Mesenteric fat pad (tissue), 1 donor: ENCODE results near the gene HAO1. TPM values are rescaled to one million over a fixed set of nuclear protein-coding genes. Genes with fewer than 3 reads are reported as not detected.

Experiments
- DNase-seq: peaks from one replicate; pipeline ENCODE4 v3.0.0-alpha.2; 2020; ENCODE audit warnings: low spot score
- total RNA-seq: library from RNA; stranded (reverse); fragmentation: NEBNext Ultra II Directional; extraction: Animal tissue kit (Norgen Biotek cat#: 25700); gene quantifications from one replicate; pipeline ENCODE4 v1.2.1, GENCODE V29; 2021
- donor health status: DM: yes; HTN: yes; CAD: no.

Gene HAO1
- total RNA-seq, 1 donor from 2014 or later, result not detected

DNA sequence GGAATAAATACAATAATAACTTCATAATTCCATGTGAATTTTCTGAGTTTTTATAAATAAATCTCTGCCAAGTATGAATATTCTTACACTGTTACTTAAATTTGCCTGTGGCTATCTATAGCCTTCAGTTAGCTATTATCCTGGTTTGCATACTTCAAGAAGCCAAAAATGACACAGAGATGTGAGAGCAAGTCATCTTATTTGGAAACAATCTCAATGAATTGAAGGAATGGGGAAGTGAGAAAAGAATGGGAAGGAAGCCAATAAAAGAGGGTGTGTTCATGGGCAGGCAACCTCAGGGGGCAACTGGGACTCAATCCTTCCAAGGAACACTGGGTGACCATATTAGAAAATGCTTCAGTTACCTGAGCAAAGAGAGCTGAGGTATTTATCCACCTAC is 9.9 kb downstream of the HAO1 start:
- no peak for DNase-seq

DNA sequence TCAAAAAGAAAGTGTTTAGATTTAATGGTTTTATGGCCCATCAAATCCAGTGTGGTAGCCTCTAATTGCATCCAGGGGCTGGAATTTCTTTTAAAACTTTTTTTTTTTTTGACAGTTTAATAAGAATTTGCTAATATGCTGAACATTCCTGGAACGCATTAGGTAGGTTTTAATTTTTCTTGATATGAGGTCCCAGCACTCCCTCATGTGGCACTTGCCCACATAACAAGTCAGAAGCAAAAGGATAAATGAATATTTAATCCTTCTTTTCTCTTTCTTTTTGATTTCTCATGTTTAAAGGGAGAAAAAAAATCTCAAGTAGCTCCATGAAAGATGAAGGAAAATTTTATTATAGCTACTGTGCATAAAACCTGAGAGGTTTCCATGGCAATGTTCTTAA is 13.5 kb downstream of the HAO1 start:
- DNase-seq, result no peak

GRCh38 chr20:7926323-7926722 is 13.9 kb downstream of the HAO1 start:
- no peak for DNase-seq

- DNase-seq, result no peak
These were observed 15.6 kb downstream of the HAO1 start for GRCh38 chr20:7924692-7925091.

- DNase-seq, result no peak
These were observed 23.6 kb downstream of the HAO1 start for GRCh38 chr20:7916648-7917047.

DNA sequence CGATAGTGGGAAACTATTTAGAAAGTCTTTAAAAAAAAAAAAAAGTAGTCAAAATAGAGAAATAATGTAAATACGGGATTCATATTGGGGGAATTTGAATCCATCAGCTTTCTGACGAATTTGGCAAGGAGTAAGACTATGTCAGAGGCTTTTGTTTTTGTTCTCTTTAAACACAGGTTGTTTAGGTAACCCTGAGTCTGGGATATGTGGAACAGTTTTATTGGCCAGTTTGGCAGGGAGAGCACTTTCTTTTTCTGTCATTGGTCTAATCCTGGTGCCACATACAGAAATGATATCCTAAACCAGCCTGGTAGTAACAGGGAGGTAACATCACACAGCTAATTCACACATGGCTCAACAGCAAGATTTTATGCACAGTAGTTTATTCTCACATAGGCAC is 27.7 kb downstream of the HAO1 start:
- no peak for DNase-seq

DNA sequence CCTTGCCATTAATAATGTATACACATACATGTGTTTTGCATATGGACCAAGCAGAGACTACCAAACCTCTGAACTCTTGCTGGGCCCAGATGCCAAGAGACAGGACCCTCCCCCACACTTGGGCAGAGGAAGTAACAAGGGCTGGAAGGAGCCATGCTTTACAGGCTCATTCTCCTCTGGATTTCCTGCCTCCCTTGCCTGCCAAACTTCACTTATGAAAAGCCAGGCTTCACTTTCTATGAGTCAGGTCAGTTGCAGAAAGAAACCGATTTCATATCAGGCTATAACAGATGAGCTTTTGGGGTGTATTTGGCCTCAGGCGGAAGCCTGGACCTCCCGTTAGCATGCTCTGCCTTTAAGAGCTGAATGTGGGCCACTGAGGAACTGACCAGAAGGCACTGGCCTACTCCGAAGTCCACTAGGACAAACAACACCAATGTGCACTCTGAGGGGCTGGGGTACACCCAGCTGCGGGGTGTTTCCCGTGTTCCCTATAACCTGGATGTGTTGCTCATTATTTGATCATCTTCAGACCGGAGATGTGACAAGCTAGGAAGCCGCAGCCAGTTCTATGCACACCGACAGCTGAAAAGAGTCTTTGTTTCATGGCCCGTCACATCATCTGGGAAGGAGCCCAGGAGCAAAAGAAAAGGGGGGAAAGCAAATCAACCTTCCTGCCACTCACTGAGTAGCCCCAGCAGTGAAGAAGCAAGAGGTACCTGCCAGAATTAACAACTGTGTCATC is 28.5 kb downstream of the HAO1 start:
- no peak for DNase-seq

DNA sequence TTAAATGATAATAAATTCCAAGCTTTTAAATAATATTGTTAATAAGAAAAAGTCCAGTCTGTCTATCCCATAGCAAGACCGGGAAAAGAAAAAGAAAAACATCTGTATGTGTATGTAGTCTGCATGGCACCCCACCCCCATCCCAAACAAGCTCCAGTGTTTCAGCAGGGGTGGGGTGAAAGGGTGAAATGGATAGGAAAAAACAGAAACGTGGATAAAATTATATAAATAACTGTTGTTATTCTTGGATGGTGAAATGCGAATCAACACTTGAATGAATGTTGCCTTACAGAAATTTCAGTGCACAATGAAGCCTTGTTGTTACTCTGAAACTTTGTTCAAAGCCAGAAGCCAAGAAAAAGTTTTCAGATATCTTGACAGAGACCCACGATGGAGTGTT is 31.4 kb downstream of the HAO1 start:
- no peak for DNase-seq

GRCh38 chr20:7903429-7903828 is 36.8 kb downstream of the HAO1 start:
- DNase-seq, result no peak

- DNase-seq, result no peak
These were observed 37.4 kb downstream of the HAO1 start for GRCh38 chr20:7902879-7903278.

- no peak for DNase-seq
These were observed 42.4 kb downstream of the HAO1 start for GRCh38 chr20:7897781-7898364.

DNA sequence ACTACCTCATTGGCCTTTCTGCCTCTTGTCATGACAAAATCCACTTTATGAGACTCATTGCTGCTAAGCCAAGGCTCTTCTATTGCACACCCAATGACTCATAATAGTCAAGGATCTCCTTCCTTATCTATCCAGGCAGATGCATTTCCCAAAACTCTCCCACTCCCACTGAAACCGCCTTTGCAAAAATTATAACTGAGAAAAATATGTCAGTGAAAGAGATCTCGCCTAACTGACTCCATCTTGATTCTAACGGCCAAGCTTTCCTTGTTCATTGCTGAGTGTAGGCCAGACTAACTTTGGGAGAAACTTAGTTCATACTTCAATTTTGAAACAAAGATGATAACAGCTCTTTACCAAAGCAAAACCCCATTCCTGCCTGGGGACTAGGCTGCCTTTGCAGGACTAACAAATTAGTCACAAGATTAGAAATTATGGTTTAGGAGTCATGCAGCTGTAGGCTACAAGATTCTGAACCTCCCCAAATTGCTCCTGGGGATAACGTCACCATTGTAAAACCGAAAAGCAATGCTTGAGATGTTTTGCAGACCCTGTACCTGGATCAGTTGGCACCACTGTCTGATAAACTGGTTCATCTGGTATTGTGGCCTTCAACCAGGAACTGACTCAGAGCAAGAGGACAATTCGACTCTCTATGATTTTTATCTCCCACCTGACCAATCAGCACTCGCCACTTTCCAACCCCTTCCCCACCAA is 47.1 kb downstream of the HAO1 start:
- DNase-seq, result no peak

DNA sequence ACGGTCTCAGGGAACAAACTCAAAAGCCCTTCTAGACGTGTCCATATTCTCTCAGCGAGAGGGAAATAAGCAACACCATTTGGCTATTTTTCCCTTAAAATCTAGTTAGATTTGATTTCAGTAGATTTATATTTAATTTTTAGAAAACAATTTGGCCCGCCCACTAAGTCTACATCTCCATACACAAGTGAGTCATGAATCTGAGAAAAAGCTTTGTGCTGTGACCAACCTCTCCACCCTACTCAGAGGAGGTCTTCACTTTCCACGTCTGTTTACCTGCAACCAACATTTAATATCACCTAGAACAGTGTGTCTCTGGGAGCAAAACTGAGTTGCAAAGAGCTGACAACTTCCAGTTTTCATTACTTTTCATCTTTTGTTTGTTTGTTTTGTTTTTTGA is 48.6 kb downstream of the HAO1 start:
- DNase-seq, result no peak

- DNase-seq, result no peak
These were observed 50.5 kb downstream of the HAO1 start for GRCh38 chr20:7889736-7890135.

DNA sequence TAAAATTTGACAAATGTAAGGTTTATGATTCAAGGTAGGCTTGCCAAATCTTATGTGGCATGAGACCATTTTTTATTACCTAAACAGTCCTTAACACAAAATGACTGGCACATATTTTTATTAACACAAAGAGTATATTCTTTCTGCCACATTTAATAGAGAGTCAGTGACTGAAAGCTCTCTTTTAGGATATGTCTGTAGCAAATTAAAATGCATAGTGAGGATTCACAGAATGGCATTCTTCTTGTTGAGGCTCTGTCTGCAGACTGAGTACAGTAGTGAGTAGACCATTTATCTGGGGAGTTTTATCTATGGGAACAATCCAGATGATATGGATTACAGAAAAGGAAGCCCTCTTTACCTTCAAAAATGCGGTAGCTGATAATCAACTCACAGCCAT is 56.5 kb downstream of the HAO1 start:
- DNase-seq, result no peak

GRCh38 chr20:7883309-7883708 is 56.9 kb downstream of the HAO1 start:
- DNase-seq, result no peak

DNA sequence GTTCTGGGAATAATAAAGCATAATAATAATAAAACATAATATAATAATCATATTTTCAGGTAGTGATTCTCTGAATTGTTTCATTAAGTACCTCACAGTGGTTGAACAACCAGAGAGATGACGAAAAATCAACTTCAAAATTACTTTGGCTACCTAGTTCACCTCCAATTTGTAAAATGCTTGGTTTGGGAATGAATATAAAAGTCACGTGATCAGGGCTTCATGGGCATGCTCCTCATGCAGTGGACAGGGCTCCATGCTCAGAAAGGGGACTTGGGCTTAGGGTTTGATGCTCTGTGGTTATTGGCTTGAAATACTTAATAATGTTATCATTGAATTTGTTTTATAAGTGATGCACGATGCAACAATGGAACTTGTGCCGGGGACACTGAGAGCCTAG is 58.2 kb downstream of the HAO1 start:
- DNase-seq, result no peak

GRCh38 chr20:7881551-7881950 is 58.7 kb downstream of the HAO1 start:
- DNase-seq, result no peak

DNA sequence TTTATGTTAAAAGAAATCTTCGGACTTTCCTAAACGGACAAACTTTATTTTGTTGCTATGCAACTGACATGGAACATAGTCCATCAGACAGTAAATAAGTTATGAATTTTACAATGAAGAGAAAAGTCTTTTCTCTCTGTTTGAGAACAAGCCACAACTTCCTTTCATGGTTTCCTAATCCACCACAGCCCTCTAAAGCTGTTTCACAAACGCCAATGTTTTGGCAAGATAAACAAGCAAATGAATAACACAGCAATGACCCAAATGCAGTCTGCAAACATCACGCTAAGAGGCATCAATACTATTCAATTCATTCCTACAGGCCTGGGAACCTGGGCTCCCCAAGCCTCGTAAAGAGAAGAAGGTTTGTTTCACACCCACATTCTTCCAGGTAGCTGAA is 60.4 kb downstream of the HAO1 start:
- DNase-seq, result no peak

- no peak for DNase-seq
These were observed 72.2 kb downstream of the HAO1 start for GRCh38 chr20:7868108-7868507.

DNA sequence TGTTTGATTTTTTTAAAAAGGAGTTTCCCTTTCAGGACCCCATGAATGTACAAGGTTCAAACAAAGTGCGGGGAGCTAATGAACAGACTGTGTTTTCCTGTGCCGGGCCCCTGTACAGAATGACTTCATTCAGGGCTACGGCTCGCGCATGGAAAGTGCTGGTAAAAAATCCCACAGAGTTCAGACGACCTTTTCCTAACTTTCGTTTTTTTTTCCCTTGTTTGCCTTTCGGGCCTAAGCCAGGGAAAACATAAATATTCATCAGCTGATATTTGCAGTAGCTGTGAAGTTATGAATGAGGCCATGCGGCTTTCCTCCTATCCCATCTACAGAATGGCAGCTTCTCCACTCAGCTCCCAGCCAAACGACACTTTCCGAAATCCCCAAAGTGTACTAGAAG is 74.0 kb downstream of the HAO1 start:
- no peak for DNase-seq

DNA sequence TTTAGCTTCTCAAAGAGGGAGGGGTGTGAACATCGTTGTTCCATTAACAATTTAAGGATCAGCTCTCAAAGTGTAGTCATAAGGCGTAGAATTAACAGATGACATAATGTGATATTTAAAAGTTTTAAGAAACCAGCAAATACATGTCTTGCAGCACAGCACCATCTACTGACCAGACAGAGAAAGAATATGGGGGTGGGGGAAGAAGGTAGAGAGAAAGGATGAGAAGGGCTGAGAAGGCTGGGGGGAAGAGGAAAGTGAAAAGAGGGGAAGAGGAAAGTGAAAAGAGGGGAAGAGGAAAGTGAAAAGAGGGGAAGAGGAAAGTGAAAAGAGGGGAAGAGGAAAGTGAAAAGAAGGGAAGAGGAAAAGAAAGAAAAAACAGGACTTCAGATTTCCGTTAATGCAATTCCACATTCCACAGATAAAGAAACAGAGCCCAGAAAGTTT is 80.9 kb downstream of the HAO1 start:
- no peak for DNase-seq
